NK-92 (cell line): ENCODE data around the gene GLT6D1.

Experiments
- DNase-seq: peaks from one replicate; lab custom pipeline; 2025; ENCODE audit not compliant: unreplicated experiment; lab: John Stamatoyannopoulos, UW

The GLT6D1 gene

GRCh38 chr9:135587658-135588057 lies 51.7 kb downstream of the GLT6D1 start:
- DNase-seq = no peak

- no peak for DNase-seq
Measured at GRCh38 chr9:135586601-135587109, 52.7 kb downstream of the GLT6D1 start.

GRCh38 chr9:135584934-135585333 lies 54.4 kb downstream of the GLT6D1 start:
- no peak for DNase-seq

GRCh38 chr9:135584371-135584770 lies 55.0 kb downstream of the GLT6D1 start:
- no peak for DNase-seq

GRCh38 chr9:135583688-135584011 lies 55.7 kb downstream of the GLT6D1 start:
- DNase-seq = no peak

GRCh38 chr9:135582966-135583687 lies 56.2 kb downstream of the GLT6D1 start:
- no peak for DNase-seq

GRCh38 chr9:135582541-135582940 lies 56.8 kb downstream of the GLT6D1 start:
- DNase-seq = no peak

- no peak for DNase-seq
Measured at GRCh38 chr9:135581636-135582426, 57.5 kb downstream of the GLT6D1 start.

- no peak for DNase-seq
Measured at GRCh38 chr9:135580664-135581380, 58.5 kb downstream of the GLT6D1 start.

GRCh38 chr9:135579889-135580660 lies 59.3 kb downstream of the GLT6D1 start:
- no peak for DNase-seq

GRCh38 chr9:135579356-135579755 lies 60.0 kb downstream of the GLT6D1 start:
- DNase-seq = no peak

GRCh38 chr9:135577256-135577655 lies 62.1 kb downstream of the GLT6D1 start:
- no peak for DNase-seq

- no peak for DNase-seq
Measured at GRCh38 chr9:135575995-135576631, 63.2 kb downstream of the GLT6D1 start.

- no peak for DNase-seq
Measured at GRCh38 chr9:135574943-135575342, 64.4 kb downstream of the GLT6D1 start.

GRCh38 chr9:135574331-135574730 lies 65.0 kb downstream of the GLT6D1 start:
- DNase-seq = no peak
